Sigmoid colon (tissue), 7 donors: ENCODE data around the gene ARAP3. TPM values are rescaled to one million over a fixed set of nuclear protein-coding genes. Genes with fewer than 3 reads are reported as not detected.

Source experiments
- DNase-seq: peaks from one replicate; pipeline ENCODE4 v3.0.0-alpha.2; 2019
- H3K27ac ChIP-seq, 4 donors: fragments of 200-600 bp; sonication (generic); one replicate each; pipeline ENCODE4 v1.5.1; 2016 to 2019; ENCODE audit warnings: mild to moderate bottlenecking in 1 of 4
- H3K27me3 ChIP-seq, 3 donors: fragments of 200-600 bp; sonication (generic); one replicate each; pipeline ENCODE4 v1.5.1; 2019; ENCODE audit warnings: mild to moderate bottlenecking in 1 of 3
- H3K36me3 ChIP-seq, 4 donors: fragments of 200-600 bp; sonication (generic); one replicate each; pipeline ENCODE4 v1.5.1; 2016 to 2019
- H3K4me1 ChIP-seq, 4 donors: fragments of 200-600 bp; sonication (generic); one replicate each; pipeline ENCODE4 v1.5.1; 2017 to 2019
- H3K4me3 ChIP-seq, 4 donors: fragments of 200-600 bp; sonication (generic); one replicate each; pipeline ENCODE4 v1.5.1; 2017 to 2019; ENCODE audit warnings: mild to moderate bottlenecking in 2 of 4, moderate library complexity in 1 of 4
- H3K9me3 ChIP-seq, 4 donors: fragments of 200-600 bp in 3 of 4; sonication (generic) in 3 of 4; one replicate each; pipeline versions ENCODE4 v1.5.1 to v1.6.1; 2013 to 2019
- EP300 ChIP-seq, 4 donors: sonication (generic); formaldehyde crosslinking; IDR thresholded peaks; one replicate each; pipeline ENCODE4 v1.6.1; 2017; ENCODE audit warnings: antibody characterized with exemption in 4 of 4
- POLR2A ChIP-seq, 2 donors: fragments of 450-650 bp; IDR thresholded peaks; one replicate each; pipeline ENCODE4 v1.6.1; 2016; ENCODE audit warnings: antibody characterized with exemption in 2 of 2, mild to moderate bottlenecking in 2 of 2, moderate library complexity in 2 of 2
- POLR2AphosphoS5 ChIP-seq, 4 donors: sonication (generic); formaldehyde crosslinking; IDR thresholded peaks; one replicate each; pipeline ENCODE4 v1.6.1; 2017; ENCODE audit warnings: antibody characterized with exemption in 4 of 4
- WGBS, 2 donors: extraction: QIAGEN DNeasy Blood & Tissue Kit; methylation state at CpG; one replicate each; pipeline ENCODE4 v1.1.7; 2013; 5-methylcytosine and 5-hydroxymethylcytosine counted together
- intact Hi-C: fragments of 100-400 bp; cut with DNase I; formaldehyde crosslinking; loops from one replicate; pipeline ENCODE4 v1.15.1; 2023
- polyA plus RNA-seq, 3 donors: library from polyadenylated mRNA; stranded (reverse); fragments of 200-250 nt; gene quantifications; one replicate each; pipeline ENCODE4 v1.2.3, GENCODE V29; 2013
- total RNA-seq, 4 donors: library from RNA; depleted of rRNA; stranded (reverse); fragments of >200 nt; gene quantifications; one replicate each; pipeline ENCODE4 v1.1.0, GENCODE V29; 2016
- TF ChIP-seq, protein P1 (sequence below), 4 experiments: fragments of 450-650 bp in 3 of 4; fragments of 200-600 bp in 1 of 4; IDR thresholded peaks; one replicate each; pipeline ENCODE4 v1.5.1; 2016 to 2019; ENCODE audit warnings: antibody characterized with exemption in 4 of 4, mild to moderate bottlenecking in 3 of 4, moderate library complexity in 2 of 4
- donor health status: healthy with polysubstance abuse.
- donor health status: Bipolar disorder and iron deficiency.
- donor health status: healthy.

The ARAP3 gene
- total and polyA plus RNA-seq, 7 donors, result 1.2 to 7.8 (median 3.4) TPM

DNA sequence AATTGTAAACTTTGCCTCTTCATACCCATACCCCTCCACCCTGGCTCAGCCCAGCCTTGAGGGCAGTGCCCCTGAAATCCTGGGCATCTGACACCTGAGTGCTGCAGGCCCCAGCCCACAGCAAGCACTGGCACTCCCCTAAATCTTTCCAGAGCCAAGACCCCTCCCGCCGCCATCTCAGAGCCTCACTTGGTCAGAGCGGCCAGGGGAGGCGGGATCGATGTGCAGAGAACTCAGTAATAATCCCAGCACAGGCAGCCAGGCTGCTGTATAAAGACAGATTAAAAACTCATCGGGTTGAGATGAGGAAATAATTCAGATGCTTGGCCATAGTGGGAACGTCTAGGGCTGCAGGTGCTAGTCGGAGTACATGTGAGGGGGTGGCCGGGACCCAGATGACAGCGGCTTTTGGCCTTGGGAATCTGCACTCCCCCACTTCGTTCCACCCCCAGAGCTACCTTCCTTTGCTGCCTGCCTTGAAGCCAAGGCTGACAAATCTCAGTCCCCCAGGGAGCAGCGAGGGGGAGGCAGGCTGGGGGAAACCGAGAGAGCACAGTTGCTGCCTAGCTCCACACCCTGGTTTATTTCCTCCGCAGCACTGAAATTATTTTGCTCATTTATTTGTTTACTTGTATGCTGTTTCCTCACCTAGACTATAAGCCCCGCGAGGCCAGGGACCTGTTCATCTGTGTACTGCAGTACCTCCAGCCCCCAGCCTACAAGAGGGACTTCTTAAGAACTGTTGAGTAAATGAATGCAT lies 19.5 kb upstream of the ARAP3 start:
- Histone ChIP-seq H3K27ac (no peak overlapping the region), H3K9me3 (no peaks in the 10 kb centered on the region), H3K27me3 (peaks cover 22 to 85% (median 56%) of the 10 kb centered on the region in 3 donors), H3K4me1 (peaks cover 0 to 20% (median 19%) of the 10 kb centered on the region in 4 donors), H3K4me3 (peak overlapping the region in 1 of 4 donors; percentile 49), H3K36me3 (no peaks in the 10 kb centered on the region)
- DNase-seq, result no peak
- intact Hi-C loops, result loop anchor here (1.0 to 2.0 kb wide), 2 partner anchors 178 to 259 kb away; no protein-coding TSS in a partner anchor
- TF ChIP-seq, protein P1, sequence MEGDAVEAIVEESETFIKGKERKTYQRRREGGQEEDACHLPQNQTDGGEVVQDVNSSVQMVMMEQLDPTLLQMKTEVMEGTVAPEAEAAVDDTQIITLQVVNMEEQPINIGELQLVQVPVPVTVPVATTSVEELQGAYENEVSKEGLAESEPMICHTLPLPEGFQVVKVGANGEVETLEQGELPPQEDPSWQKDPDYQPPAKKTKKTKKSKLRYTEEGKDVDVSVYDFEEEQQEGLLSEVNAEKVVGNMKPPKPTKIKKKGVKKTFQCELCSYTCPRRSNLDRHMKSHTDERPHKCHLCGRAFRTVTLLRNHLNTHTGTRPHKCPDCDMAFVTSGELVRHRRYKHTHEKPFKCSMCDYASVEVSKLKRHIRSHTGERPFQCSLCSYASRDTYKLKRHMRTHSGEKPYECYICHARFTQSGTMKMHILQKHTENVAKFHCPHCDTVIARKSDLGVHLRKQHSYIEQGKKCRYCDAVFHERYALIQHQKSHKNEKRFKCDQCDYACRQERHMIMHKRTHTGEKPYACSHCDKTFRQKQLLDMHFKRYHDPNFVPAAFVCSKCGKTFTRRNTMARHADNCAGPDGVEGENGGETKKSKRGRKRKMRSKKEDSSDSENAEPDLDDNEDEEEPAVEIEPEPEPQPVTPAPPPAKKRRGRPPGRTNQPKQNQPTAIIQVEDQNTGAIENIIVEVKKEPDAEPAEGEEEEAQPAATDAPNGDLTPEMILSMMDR (IDR thresholded peaks at IDR 0.05), result no peak
- TF ChIP-seq POLR2A (IDR thresholded peaks at IDR 0.05) (no peak), EP300 (IDR thresholded peaks at IDR 0.05) (no peak), POLR2AphosphoS5 (IDR thresholded peaks at IDR 0.05) (no peak)
- WGBS, 2 donors, result 30 to 45% methylated on average over 16 of the region's 16 CpGs

GRCh38 chr5:141697586-141697985 lies 15.6 kb upstream of the ARAP3 start:
- DNase-seq, result no peak
- H3K9me3 ChIP-seq, result no peaks in the 10 kb centered on the region
- H3K4me3 ChIP-seq, result no peak overlapping the region
- TF ChIP-seq EP300 (IDR thresholded peaks at IDR 0.05), result no peak
- no peak for TF ChIP-seq POLR2A (IDR thresholded peaks at IDR 0.05)
- TF ChIP-seq POLR2AphosphoS5 (IDR thresholded peaks at IDR 0.05), result no peak
- TF ChIP-seq, protein P1 (IDR thresholded peaks at IDR 0.05), result no peak
- intact Hi-C loops, result loop anchor here (10.0 kb wide), 1 partner anchor 407 kb away; the partner anchor contains the start of gene NDFIP1
- peaks cover 12 to 68% (median 49%) of the 10 kb centered on the region in 3 donors for H3K27me3 ChIP-seq
- no peaks in the 10 kb centered on the region for H3K36me3 ChIP-seq
- H3K4me1 ChIP-seq, result peaks cover 0 to 11% (median 10%) of the 10 kb centered on the region in 4 donors
- 93 to 97% methylated on average over 3 of the region's 3 CpGs for WGBS, 2 donors
- no peak overlapping the region for H3K27ac ChIP-seq

GRCh38 chr5:141696431-141696830 lies 14.4 kb upstream of the ARAP3 start:
- H3K27ac ChIP-seq, result no peak overlapping the region

GRCh38 chr5:141695627-141696215 lies 13.7 kb upstream of the ARAP3 start:
- 28 to 65% methylated on average over 11 of the region's 11 CpGs for WGBS, 2 donors
- Histone ChIP-seq H3K27ac (no peak overlapping the region), H3K9me3 (no peaks in the 10 kb centered on the region), H3K4me1 (peaks cover 0 to 8% (median 8%) of the 10 kb centered on the region in 4 donors), H3K36me3 (no peaks in the 10 kb centered on the region), H3K4me3 (no peak overlapping the region), H3K27me3 (peaks cover 5 to 50% (median 41%) of the 10 kb centered on the region in 3 donors)
- TF ChIP-seq, protein P1 (IDR thresholded peaks at IDR 0.05), result no peak
- TF ChIP-seq POLR2AphosphoS5 (IDR thresholded peaks at IDR 0.05) (no peak), EP300 (IDR thresholded peaks at IDR 0.05) (no peak), POLR2A (IDR thresholded peaks at IDR 0.05) (no peak)
- intact Hi-C loops, result loop anchor here (10.0 kb wide), 1 partner anchor 409 kb away; the partner anchor contains the start of gene NDFIP1
- no peak for DNase-seq

More at GRCh38 chr5:141696431-141696830, 14.4 kb upstream of the ARAP3 start:
- TF ChIP-seq, protein P1 (IDR thresholded peaks at IDR 0.05), result no peak
- TF ChIP-seq POLR2AphosphoS5 (IDR thresholded peaks at IDR 0.05), result no peak
- TF ChIP-seq POLR2A (IDR thresholded peaks at IDR 0.05), result no peak
- no peak for TF ChIP-seq EP300 (IDR thresholded peaks at IDR 0.05)
- H3K4me3 ChIP-seq, result no peak overlapping the region
- H3K9me3 ChIP-seq, result no peaks in the 10 kb centered on the region
- intact Hi-C loops, result loop anchor here (10.0 kb wide), 1 partner anchor 408 kb away; the partner anchor contains the start of gene NDFIP1
- no peak for DNase-seq
- no peaks in the 10 kb centered on the region for H3K36me3 ChIP-seq
- H3K27me3 ChIP-seq, result peaks cover 12 to 57% (median 48%) of the 10 kb centered on the region in 3 donors
- peaks cover 0 to 8% (median 8%) of the 10 kb centered on the region in 4 donors for H3K4me1 ChIP-seq
- 86 to 89% methylated on average over 2 of the region's 2 CpGs for WGBS, 2 donors
